ENCODE results near the gene MEOX1.

- TF ChIP-seq CTCF (IDR thresholded peaks at IDR 0.05) (no peak), EZH2 (IDR thresholded peaks at IDR 0.05; ENCODE audit: borderline replicate concordance, insufficient read depth, low read depth, low read length, poor library complexity, severe bottlenecking) (no peak)
These were observed 14.7 kb upstream of the MEOX1 start for GRCh38 chr17:43676471-43676870.
